ENCODE measurements around the gene OR5W2.

DNA sequence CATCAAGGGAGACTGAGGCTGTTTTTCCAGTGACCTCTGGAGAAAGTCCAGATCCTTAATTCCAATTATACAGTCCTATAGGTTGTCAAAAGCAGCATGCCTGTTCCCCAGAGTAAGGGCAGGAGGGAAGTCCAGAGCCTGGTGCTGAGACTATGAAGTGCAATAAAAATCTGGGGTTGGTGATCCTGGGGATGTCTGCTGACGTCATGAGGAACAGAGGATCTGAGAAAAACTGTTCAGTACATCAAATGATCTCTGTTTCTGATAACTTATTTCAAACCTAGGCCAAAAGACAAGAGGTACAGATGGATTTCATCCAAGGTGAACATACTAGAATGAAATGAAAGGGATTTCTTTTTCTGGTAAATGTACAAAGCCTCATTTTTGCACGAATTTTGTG is 12.1 kb downstream of the OR5W2 start:
- no peak for TF ChIP-seq CTCF (IDR thresholded peaks at IDR 0.05)
- TF ChIP-seq POLR2A (IDR thresholded peaks at IDR 0.05) = no peak
